ENCODE data around the gene CYTIP. TPM values are rescaled to one million over a fixed set of nuclear protein-coding genes. Genes with fewer than 3 reads are reported as not detected.

Gene CYTIP
- total RNA-seq, 1 donor from 2014 or later: 199 TPM

- peaks cover 14% of the 10 kb centered on the region for H3K9me3 Mint-ChIP-seq
- no peak overlapping the region for H3K4me3 Mint-ChIP-seq (ENCODE audit: low read depth)
- no peaks in the 10 kb centered on the region for H3K27me3 Mint-ChIP-seq (ENCODE audit: low read depth)
- H3K4me1 Mint-ChIP-seq (ENCODE audit: low read depth): peaks cover 75% of the 10 kb centered on the region
- DNase-seq (ENCODE audit: low spot score): no peak
- peaks cover 97% of the 10 kb centered on the region for H3K36me3 Mint-ChIP-seq (ENCODE audit: low read depth)
- intact Hi-C loops (cut with micrococcal nuclease): loop anchor here (10.0 kb wide), 1 partner anchor 166 kb away; no protein-coding TSS in a partner anchor
- H3K27ac Mint-ChIP-seq: peak overlapping the region; percentile 57
Measured at GRCh38 chr2:157428500-157429175, 15.3 kb downstream of the CYTIP start.

GRCh38 chr2:157427922-157428303 is 16.0 kb downstream of the CYTIP start:
- Mint-ChIP-seq H3K9me3 (peaks cover 14% of the 10 kb centered on the region), H3K4me1 (ENCODE audit: low read depth) (peaks cover 72% of the 10 kb centered on the region), H3K4me3 (ENCODE audit: low read depth) (no peak overlapping the region), H3K27ac (peak overlapping the region; percentile 17), H3K36me3 (ENCODE audit: low read depth) (peaks cover 97% of the 10 kb centered on the region), H3K27me3 (ENCODE audit: low read depth) (no peaks in the 10 kb centered on the region)
- intact Hi-C loops (cut with micrococcal nuclease): loop anchor here (10.0 kb wide), 1 partner anchor 167 kb away; no protein-coding TSS in a partner anchor
- no peak for DNase-seq (ENCODE audit: low spot score)

GRCh38 chr2:157427003-157427921 is 16.6 kb downstream of the CYTIP start:
- H3K4me3 Mint-ChIP-seq (ENCODE audit: low read depth): no peak overlapping the region
- peak overlapping the region; percentile 51 for H3K27ac Mint-ChIP-seq
- peaks cover 95% of the 10 kb centered on the region for H3K36me3 Mint-ChIP-seq (ENCODE audit: low read depth)
- H3K27me3 Mint-ChIP-seq (ENCODE audit: low read depth): no peaks in the 10 kb centered on the region
- peaks cover 69% of the 10 kb centered on the region for H3K4me1 Mint-ChIP-seq (ENCODE audit: low read depth)
- intact Hi-C loops (cut with micrococcal nuclease): loop anchor here (10.0 kb wide), 1 partner anchor 168 kb away; no protein-coding TSS in a partner anchor
- peaks cover 14% of the 10 kb centered on the region for H3K9me3 Mint-ChIP-seq
- DNase-seq (ENCODE audit: low spot score): no peak

- Mint-ChIP-seq H3K27me3 (ENCODE audit: low read depth) (no peaks in the 10 kb centered on the region), H3K9me3 (peaks cover 14% of the 10 kb centered on the region), H3K4me1 (ENCODE audit: low read depth) (peaks cover 69% of the 10 kb centered on the region), H3K4me3 (ENCODE audit: low read depth) (no peak overlapping the region), H3K36me3 (ENCODE audit: low read depth) (peaks cover 95% of the 10 kb centered on the region), H3K27ac (peak overlapping the region; percentile 62)
- DNase-seq (ENCODE audit: low spot score): no peak
- intact Hi-C loops (cut with micrococcal nuclease): loop anchor here (10.0 kb wide), 1 partner anchor 168 kb away; no protein-coding TSS in a partner anchor
Measured at GRCh38 chr2:157426477-157426994, 17.4 kb downstream of the CYTIP start.

- peaks cover 95% of the 10 kb centered on the region for H3K36me3 Mint-ChIP-seq (ENCODE audit: low read depth)
- no peak for DNase-seq (ENCODE audit: low spot score)
- peaks cover 14% of the 10 kb centered on the region for H3K9me3 Mint-ChIP-seq
- no peaks in the 10 kb centered on the region for H3K27me3 Mint-ChIP-seq (ENCODE audit: low read depth)
- no peak overlapping the region for H3K27ac Mint-ChIP-seq
- intact Hi-C loops (cut with micrococcal nuclease): loop anchor here (10.0 kb wide), 1 partner anchor 170 kb away; no protein-coding TSS in a partner anchor
- H3K4me3 Mint-ChIP-seq (ENCODE audit: low read depth): no peak overlapping the region
- peaks cover 71% of the 10 kb centered on the region for H3K4me1 Mint-ChIP-seq (ENCODE audit: low read depth)
Measured at GRCh38 chr2:157424374-157424773, 19.5 kb downstream of the CYTIP start.

- intact Hi-C loops (cut with micrococcal nuclease): loop anchor here (1.0 to 10.0 kb wide), 6 partner anchors 9 to 173 kb away; no protein-coding TSS in a partner anchor
- H3K4me3 Mint-ChIP-seq (ENCODE audit: low read depth): peak overlapping the region; percentile 56
- peaks cover 95% of the 10 kb centered on the region for H3K36me3 Mint-ChIP-seq (ENCODE audit: low read depth)
- H3K27me3 Mint-ChIP-seq (ENCODE audit: low read depth): no peaks in the 10 kb centered on the region
- peaks cover 14% of the 10 kb centered on the region for H3K9me3 Mint-ChIP-seq
- no peak for DNase-seq (ENCODE audit: low spot score)
- peak overlapping the region; percentile 95 for H3K27ac Mint-ChIP-seq
- H3K4me1 Mint-ChIP-seq (ENCODE audit: low read depth): peaks cover 69% of the 10 kb centered on the region
Measured at GRCh38 chr2:157421964-157422363, 21.9 kb downstream of the CYTIP start.

- peak overlapping the region; percentile 56 for H3K4me3 Mint-ChIP-seq (ENCODE audit: low read depth)
- peak overlapping the region; percentile 95 for H3K27ac Mint-ChIP-seq
- intact Hi-C loops (cut with micrococcal nuclease): loop anchor here (1.0 to 10.0 kb wide), 6 partner anchors 8 to 173 kb away; no protein-coding TSS in a partner anchor
- H3K36me3 Mint-ChIP-seq (ENCODE audit: low read depth): peaks cover 94% of the 10 kb centered on the region
- DNase-seq (ENCODE audit: low spot score): no peak
- peaks cover 9% of the 10 kb centered on the region for H3K9me3 Mint-ChIP-seq
- H3K27me3 Mint-ChIP-seq (ENCODE audit: low read depth): no peaks in the 10 kb centered on the region
- peaks cover 68% of the 10 kb centered on the region for H3K4me1 Mint-ChIP-seq (ENCODE audit: low read depth)
Measured at GRCh38 chr2:157421331-157421944, 22.5 kb downstream of the CYTIP start.

- intact Hi-C loops (cut with micrococcal nuclease): loop anchor here (1.0 to 10.0 kb wide), 7 partner anchors 8 to 174 kb away; no protein-coding TSS in a partner anchor
- Mint-ChIP-seq H3K27ac (peak overlapping the region; percentile 95), H3K4me3 (ENCODE audit: low read depth) (peak overlapping the region; percentile 56), H3K36me3 (ENCODE audit: low read depth) (peaks cover 92% of the 10 kb centered on the region), H3K27me3 (ENCODE audit: low read depth) (no peaks in the 10 kb centered on the region), H3K9me3 (peaks cover 3% of the 10 kb centered on the region), H3K4me1 (ENCODE audit: low read depth) (peaks cover 67% of the 10 kb centered on the region)
- DNase-seq (ENCODE audit: low spot score): no peak
Measured at GRCh38 chr2:157420771-157421323, 23.0 kb downstream of the CYTIP start.

- intact Hi-C loops (cut with micrococcal nuclease): loop anchor here (10.0 kb wide), 2 partner anchors 326 to 1084 kb away; partner anchors contain the start of gene NR4A2
- Mint-ChIP-seq H3K4me3 (ENCODE audit: low read depth) (peak overlapping the region; percentile 36), H3K27ac (peak overlapping the region; percentile 85), H3K4me1 (ENCODE audit: low read depth) (peaks cover 78% of the 10 kb centered on the region), H3K27me3 (ENCODE audit: low read depth) (no peaks in the 10 kb centered on the region), H3K36me3 (ENCODE audit: low read depth) (peaks cover 93% of the 10 kb centered on the region), H3K9me3 (no peaks in the 10 kb centered on the region)
- no peak for DNase-seq (ENCODE audit: low spot score)
Measured at GRCh38 chr2:157419031-157419575, 24.8 kb downstream of the CYTIP start.

- peaks cover 95% of the 10 kb centered on the region for H3K36me3 Mint-ChIP-seq (ENCODE audit: low read depth)
- H3K9me3 Mint-ChIP-seq: no peaks in the 10 kb centered on the region
- no peak for DNase-seq (ENCODE audit: low spot score)
- intact Hi-C loops (cut with micrococcal nuclease): loop anchor here (10.0 kb wide), 2 partner anchors 327 to 1083 kb away; partner anchors contain the start of gene NR4A2
- no peaks in the 10 kb centered on the region for H3K27me3 Mint-ChIP-seq (ENCODE audit: low read depth)
- peak overlapping the region; percentile 95 for H3K27ac Mint-ChIP-seq
- H3K4me3 Mint-ChIP-seq (ENCODE audit: low read depth): peak overlapping the region; percentile 72
- H3K4me1 Mint-ChIP-seq (ENCODE audit: low read depth): peaks cover 82% of the 10 kb centered on the region
Measured at GRCh38 chr2:157418239-157418641, 25.6 kb downstream of the CYTIP start.

GRCh38 chr2:157415591-157416101 is 28.2 kb downstream of the CYTIP start:
- Mint-ChIP-seq H3K4me3 (ENCODE audit: low read depth) (peak overlapping the region; percentile 53), H3K27ac (peak overlapping the region; percentile 69), H3K4me1 (ENCODE audit: low read depth) (peaks cover 82% of the 10 kb centered on the region), H3K27me3 (ENCODE audit: low read depth) (no peaks in the 10 kb centered on the region), H3K36me3 (ENCODE audit: low read depth) (peaks cover 94% of the 10 kb centered on the region), H3K9me3 (no peaks in the 10 kb centered on the region)
- no peak for DNase-seq (ENCODE audit: low spot score)
- intact Hi-C loops (cut with micrococcal nuclease): loop anchor here (10.0 kb wide), 2 partner anchors 329 to 1081 kb away; partner anchors contain the start of gene NR4A2

Data from activated T-helper 2 cell treated with anti-CD3 and anti-CD28 coated beads, Interferon-gamma antibody, Interleukin-2, Interleukin-4, amounts not matched to agents 10 μg/mL and 5 μg/mL and 100 μg/mL, durations not matched to agents 14 hours and 24 hours and 36 hours (primary cell).